KOPT-K1 (cell line): Measurements from ENCODE around the gene NOX5.
"Not testable (repeated sequence)": the region's sequence is repeated elsewhere in the genome, so short reads cannot be mapped to it uniquely, and the experiment has no call there.

Experiments
- H3K27ac ChIP-seq: fragments of 200-600 bp; sonication (generic); 2 replicates; pipeline ENCODE4 v1.5.1; 2016; ENCODE audit warnings: antibody characterized with exemption, mild to moderate bottlenecking, low read depth, low read length; ENCODE audit not compliant: poor library complexity, severe bottlenecking
- H3K36me3 ChIP-seq: fragments of 200-600 bp; sonication (generic); 2 replicates; pipeline ENCODE4 v1.5.1; 2017; ENCODE audit warnings: antibody characterized with exemption, mild to moderate bottlenecking, low read length, moderate library complexity; ENCODE audit not compliant: insufficient read depth
- H3K9me3 ChIP-seq: fragments of 200-600 bp; sonication (generic); 2 replicates; pipeline ENCODE4 v1.5.1; 2017; ENCODE audit warnings: antibody characterized with exemption, low read length, mild to moderate bottlenecking; ENCODE audit not compliant: insufficient read depth, poor library complexity, severe bottlenecking

NOX5 gene, protein sequence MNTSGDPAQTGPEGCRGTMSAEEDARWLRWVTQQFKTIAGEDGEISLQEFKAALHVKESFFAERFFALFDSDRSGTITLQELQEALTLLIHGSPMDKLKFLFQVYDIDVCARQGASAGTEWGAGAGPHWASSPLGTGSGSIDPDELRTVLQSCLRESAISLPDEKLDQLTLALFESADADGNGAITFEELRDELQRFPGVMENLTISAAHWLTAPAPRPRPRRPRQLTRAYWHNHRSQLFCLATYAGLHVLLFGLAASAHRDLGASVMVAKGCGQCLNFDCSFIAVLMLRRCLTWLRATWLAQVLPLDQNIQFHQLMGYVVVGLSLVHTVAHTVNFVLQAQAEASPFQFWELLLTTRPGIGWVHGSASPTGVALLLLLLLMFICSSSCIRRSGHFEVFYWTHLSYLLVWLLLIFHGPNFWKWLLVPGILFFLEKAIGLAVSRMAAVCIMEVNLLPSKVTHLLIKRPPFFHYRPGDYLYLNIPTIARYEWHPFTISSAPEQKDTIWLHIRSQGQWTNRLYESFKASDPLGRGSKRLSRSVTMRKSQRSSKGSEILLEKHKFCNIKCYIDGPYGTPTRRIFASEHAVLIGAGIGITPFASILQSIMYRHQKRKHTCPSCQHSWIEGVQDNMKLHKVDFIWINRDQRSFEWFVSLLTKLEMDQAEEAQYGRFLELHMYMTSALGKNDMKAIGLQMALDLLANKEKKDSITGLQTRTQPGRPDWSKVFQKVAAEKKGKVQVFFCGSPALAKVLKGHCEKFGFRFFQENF

DNA sequence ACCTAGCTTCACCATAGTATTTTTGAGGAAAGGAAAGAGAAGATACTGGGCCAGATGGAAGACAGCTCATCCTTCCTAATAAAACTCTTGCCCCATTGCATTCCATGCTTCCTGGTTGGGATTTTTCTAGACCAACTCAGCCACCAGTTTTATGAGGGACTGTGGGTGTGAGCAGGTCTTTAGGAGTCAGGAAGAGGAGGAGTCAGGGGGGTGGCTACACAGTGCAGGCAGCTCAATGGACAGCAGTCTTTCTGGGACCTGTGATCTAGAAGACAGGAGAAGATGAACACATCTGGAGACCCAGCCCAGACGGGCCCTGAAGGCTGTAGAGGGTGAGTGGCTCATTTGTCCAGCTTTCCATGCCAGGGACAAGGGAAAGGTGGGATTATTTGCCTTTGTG lies at the start of gene NOX5:
TSS of gene NOX5 (plus strand) at position 242 of the 400 bp plus-strand sequence. CDS start at position 283, 41 bp downstream.
- Histone ChIP-seq H3K36me3 (no peaks in the 10 kb centered on the region), H3K27ac (no peak within 1 kb of the TSS), H3K9me3 (peaks cover 3% of the 10 kb centered on the region)

DNA sequence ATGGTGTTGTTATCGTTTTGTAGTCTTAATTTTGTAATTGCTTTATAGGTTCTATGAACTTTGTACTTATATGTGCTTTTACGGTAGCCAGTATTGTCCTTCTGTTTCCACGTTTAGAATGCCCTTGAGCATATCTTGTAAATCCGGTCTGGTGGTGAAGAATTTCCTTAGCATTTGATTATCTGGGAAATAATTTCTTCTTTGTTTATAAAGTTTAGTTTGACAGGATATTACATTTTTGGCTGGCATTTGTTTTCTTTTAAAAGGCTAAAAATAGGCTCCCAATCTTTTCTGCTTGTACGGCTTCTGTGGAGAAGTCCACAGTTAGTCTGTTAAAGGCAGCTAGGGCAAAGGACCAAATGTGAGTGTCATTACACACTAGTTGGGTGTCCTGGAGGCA lies 47.5 kb upstream of the NOX5 start:
- H3K27ac ChIP-seq: no peak overlapping the region
- H3K9me3 ChIP-seq: peaks cover 11% of the 10 kb centered on the region
- H3K36me3 ChIP-seq: no peaks in the 10 kb centered on the region

DNA sequence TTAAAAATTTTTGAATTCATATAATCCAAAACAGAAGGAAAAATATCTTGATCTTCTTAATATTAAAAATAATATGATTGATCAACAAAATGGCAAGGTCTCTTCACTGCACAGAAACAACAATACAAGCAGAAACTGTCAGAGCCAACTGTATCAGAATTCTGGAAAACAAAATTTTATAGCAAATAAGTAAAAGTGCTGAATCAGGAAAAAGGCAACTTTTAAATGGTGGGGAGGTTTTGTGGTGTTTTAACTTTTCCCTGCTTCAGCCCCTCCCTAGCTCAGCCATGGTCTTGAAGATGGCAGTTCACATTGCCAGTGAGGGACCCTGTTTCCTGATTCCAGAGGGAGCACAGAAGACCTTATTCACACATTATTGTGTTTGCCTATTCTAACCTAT lies 46.5 kb upstream of the NOX5 start:
- no peak overlapping the region for H3K27ac ChIP-seq
- peaks cover 11% of the 10 kb centered on the region for H3K9me3 ChIP-seq
- no peaks in the 10 kb centered on the region for H3K36me3 ChIP-seq

DNA sequence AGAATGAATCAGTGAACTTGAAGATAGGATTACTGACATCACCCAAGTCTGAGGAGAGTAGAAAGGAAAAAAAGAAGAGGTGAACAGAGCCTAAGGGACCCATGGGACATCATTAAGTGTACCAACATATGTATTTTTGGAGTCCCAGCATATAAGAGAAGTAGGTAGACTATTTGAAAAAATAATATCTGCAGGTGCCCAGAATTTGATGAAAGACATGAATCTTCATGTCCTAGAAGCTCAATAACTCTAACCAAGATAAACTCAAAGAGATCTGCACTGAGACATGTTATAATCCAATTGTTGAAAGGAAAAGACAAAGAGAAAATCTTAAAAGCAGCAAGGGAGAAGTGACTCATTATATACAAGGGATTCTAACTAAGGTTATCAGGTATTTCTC lies 45.2 kb upstream of the NOX5 start:
- Histone ChIP-seq H3K36me3 (no peaks in the 10 kb centered on the region), H3K27ac (no peak overlapping the region), H3K9me3 (peaks cover 11% of the 10 kb centered on the region)

DNA sequence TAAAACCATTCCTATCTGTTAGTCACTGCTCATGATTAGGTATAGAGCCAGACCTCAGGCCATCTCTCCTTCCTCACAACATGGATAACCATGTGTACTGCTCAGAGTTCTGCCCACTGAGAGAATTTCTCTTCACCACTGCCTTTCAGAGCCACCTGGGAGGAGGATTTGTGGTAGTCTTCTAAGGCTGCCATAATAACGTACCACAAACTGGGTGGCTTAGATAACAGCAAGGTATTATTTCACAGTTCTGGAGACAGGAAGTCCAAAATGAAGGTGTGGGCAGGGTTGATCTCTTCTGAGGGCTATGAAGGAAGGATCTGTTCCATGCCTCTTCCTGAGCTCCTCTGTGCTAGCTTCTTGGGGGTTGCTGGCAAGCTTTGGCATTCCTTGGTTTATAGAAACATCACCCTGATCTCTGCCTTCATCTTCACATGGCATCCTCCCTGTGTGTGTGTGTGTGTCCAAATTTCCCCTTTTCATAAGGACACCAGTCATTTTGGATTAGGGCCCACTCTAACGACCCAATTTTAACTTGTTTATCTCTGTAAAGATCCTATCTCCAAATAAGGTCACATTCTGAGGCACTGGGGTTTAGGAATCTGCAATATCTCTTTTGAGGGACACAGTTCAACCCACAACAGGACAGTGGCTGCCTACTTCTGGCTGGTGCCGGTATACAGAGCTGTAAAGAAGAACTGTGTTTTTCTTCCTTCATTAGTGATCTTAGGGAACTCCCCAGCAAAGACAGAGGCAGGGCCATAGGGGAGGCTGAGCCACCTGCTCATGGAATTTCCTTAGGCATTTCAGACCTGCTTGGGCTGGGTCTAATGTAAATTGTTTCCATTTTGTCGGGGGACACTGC lies 42.1 kb upstream of the NOX5 start:
- Histone ChIP-seq H3K36me3 (no peaks in the 10 kb centered on the region), H3K9me3 (peaks cover 11% of the 10 kb centered on the region), H3K27ac (no peak overlapping the region)

DNA sequence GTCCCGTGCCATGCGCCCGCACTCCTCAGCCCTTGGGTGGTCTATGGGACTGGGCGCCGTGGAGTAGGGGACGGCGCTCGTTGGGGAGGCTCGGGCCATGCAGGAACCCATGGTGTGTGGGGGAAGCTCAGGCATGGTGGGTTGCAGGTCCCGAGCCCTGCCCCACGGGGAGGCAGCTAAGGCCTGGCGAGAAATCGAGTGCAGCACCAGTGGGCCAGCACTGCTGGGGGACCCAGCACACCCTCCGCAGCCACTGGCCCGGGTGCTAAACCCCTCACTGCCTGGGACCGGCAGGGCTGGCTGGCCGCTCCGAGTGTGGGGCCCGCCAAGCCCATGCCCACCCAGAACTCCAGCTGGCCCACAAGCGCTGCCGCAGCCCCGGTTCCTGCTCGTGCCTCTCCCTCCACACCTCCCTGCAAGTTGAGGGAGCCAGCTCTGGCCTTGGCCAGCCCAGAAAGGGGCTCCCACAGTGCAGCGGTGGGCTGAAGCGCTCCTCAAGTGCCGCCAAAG lies 38.8 kb upstream of the NOX5 start:
- H3K27ac ChIP-seq, H3K36me3 ChIP-seq, H3K9me3 ChIP-seq: not testable (repeated sequence)

DNA sequence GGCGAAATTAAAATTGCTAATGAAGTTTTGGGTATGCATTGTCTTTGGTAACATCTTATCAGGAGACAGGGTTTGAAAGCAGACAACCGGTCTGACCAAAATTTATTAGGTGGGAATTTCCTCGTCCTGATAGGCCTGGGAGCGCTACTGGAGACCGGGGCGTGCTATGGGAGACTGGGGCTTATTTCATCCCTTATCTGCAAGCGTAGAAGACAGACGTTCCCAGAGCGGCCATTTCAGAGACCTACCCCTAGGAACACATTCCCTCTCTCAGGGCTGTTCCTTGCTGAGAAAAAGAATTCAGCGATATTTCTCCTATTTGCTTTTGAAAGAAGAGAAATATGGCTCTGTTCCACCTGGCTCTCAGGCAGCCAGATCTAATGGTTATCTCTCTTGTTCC lies 37.1 kb upstream of the NOX5 start:
- not testable (repeated sequence) for H3K9me3 ChIP-seq, H3K27ac ChIP-seq, H3K36me3 ChIP-seq

DNA sequence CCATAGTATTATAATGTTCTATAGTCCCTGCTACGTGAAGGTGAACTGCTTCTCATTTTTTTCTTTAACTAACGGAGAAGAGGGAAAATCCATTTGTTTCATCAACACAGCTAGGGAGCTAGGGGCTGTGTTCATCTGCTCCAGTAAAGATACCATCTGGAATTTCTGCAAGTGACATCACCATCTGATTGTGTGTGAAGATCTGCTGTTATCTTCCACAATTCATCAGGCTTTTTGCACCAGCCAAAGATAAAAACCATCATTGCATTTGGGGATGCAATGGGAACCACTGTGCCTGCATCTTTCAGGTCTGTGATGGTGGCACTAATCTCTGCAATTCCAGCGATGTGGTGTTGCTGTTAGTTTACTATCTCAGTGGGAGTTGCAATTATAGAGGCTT lies 35.5 kb upstream of the NOX5 start:
- Histone ChIP-seq H3K27ac (no peak overlapping the region), H3K9me3 (no peaks in the 10 kb centered on the region), H3K36me3 (no peaks in the 10 kb centered on the region)

DNA sequence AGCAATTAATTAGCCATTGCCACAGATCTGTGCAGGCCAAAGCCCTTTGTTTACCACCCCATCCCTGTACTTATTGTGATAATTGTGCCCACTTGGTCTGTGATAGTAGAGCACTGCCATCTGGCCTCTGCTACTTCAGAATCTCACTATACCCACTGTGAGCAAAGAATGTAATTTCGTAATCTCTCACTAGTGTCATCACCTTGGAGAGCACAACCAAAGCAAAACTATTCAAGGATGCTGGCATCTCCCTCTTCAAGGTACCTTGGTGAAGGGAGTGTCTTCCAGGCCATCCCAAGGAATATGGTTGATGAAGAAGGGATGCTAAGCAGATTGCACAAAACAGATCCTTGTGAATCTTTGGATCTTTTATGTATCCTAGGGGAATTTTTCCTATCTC lies 34.7 kb upstream of the NOX5 start:
- Histone ChIP-seq H3K9me3 (no peaks in the 10 kb centered on the region), H3K36me3 (no peaks in the 10 kb centered on the region), H3K27ac (no peak overlapping the region)

DNA sequence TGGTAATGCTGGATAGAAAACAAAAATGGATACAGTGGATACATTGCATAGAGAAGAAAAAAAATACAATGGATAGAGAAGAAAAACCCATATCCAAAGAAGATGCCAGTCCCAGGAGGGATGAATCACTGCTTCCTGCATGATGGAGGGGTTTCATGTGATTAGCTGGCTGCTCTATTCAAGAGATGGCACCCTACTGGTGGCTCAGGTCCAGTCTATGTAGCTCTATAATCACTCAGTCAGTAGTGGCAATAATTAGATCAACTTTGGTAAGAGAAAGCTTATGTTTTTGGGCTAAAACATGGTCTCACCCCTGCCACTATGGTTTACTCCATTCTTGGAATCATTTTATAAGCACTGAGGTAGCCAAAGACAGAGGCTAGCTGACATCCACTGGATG lies 33.7 kb upstream of the NOX5 start:
- Histone ChIP-seq H3K36me3 (no peaks in the 10 kb centered on the region), H3K27ac (no peak overlapping the region), H3K9me3 (no peaks in the 10 kb centered on the region)

DNA sequence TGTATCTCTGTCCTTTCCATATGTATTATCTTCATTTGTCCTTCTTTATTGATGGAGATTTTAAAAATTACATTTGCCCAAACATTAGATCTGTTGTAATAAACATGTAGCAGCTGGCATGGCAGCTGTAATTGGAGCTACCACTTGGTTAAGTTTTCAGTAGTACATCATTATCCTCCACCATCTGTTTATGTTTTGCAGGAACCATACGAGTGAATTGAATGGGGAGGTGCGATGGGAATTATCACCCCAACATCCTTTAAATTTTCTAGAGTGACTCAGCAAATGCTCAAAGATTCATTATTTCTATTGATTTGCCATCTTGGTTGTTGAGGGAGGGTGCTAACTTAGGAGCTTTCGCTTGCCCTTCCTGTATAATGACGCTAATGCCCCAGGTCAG lies 32.6 kb upstream of the NOX5 start:
- Histone ChIP-seq H3K36me3 (no peaks in the 10 kb centered on the region), H3K9me3 (no peaks in the 10 kb centered on the region), H3K27ac (no peak overlapping the region)

DNA sequence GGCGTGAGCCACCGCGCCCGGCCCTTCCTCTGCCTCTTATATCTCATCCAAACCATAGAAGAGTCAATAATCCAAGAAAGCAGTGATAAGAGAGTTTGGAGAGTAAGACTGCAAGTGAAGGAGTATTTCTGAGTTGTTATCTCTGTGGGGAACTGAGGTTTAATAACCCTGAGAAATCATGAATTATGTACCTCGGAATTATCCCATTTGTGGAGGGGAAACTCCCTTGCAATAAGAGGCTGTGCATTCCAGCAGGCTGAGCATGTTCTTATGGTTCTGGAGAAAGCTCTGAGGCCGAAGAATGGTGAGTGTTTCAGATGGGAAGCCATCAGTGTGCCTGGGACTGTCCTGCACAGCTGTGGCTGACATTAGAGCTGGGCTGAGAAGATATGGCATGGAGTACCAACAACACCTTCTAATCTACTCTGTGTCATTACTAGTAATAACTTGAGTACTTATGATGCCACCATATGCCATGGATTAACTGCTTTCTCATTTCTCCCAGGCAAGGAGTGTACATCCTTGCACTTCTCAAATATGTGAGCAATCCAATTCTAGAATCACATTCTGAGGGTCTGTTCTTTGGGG lies 31.4 kb upstream of the NOX5 start:
- Histone ChIP-seq H3K36me3 (no peaks in the 10 kb centered on the region), H3K9me3 (no peaks in the 10 kb centered on the region), H3K27ac (no peak overlapping the region)

DNA sequence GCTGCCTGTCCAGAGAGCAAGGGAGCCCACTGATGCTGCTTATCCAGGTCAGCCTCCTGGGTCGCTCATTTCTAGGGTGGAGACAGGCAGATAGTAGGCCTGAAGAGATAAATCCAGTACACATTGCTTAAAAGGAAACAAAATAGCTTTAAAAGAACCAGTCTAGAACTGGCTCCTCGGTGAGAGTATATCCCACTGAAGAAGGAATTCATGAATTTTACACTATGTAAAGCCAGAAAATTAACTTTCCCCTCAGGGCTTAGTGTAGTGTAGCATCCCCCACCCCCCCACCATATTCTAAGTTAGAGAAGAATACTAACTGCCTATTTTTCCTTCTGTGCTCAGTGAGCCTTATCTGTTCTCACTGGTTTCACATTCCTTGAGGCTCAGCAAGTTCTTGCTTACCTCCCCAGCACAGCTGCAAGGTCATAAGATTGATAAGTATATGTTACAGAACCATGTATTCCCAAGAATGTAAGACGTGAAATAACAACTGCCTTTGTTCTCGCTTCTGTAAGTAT lies 30.5 kb upstream of the NOX5 start:
- Histone ChIP-seq H3K27ac (no peak overlapping the region), H3K36me3 (no peaks in the 10 kb centered on the region), H3K9me3 (no peaks in the 10 kb centered on the region)

DNA sequence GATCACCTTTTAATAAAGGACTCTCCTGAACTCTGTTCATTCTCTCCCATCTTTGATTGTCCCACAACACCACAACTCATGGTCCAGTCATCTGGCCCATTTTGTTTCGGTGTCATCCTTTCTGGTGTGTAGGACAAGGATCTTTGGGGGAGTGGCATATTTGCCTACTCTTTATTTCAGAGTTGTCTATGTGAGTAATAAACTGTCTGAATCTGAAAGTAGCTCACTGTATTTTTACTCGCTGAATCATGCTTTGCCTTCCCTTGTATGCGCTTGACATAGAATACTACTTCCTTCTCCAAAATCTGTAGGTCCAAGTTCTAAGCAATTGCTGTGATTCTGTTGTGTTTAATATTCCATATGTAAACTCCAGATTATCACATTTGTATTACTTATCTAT lies 29.9 kb upstream of the NOX5 start:
- Histone ChIP-seq H3K9me3 (no peaks in the 10 kb centered on the region), H3K36me3 (no peaks in the 10 kb centered on the region), H3K27ac (no peak overlapping the region)
